22Rv1 (cell line): ENCODE measurements around the gene NAV1.

Experiments
- H3K27ac ChIP-seq: fragments of 450-650 bp; 2 replicates; pipeline ENCODE4 v1.5.1; 2017
- CTCF ChIP-seq: fragments of 450-650 bp; IDR thresholded peaks from 2 replicates; pipeline ENCODE4 v1.5.1; 2017; ENCODE audit warnings: mild to moderate bottlenecking
- ZFX ChIP-seq: fragments of 450-650 bp; IDR thresholded peaks from 2 replicates; pipeline ENCODE4 v1.6.1; 2017; ENCODE audit warnings: antibody characterized with exemption, borderline replicate concordance

NAV1 gene

GRCh38 chr1:201500670-201501120, 38.2 kb upstream of the NAV1 start:
- no peak overlapping the region for H3K27ac ChIP-seq
- TF ChIP-seq ZFX (no peak), CTCF (no peak)

- TF ChIP-seq CTCF = no peak
- TF ChIP-seq ZFX = no peak
- H3K27ac ChIP-seq = no peak overlapping the region
Measured at GRCh38 chr1:201501144-201501543, 37.8 kb upstream of the NAV1 start.

- TF ChIP-seq CTCF = no peak
- TF ChIP-seq ZFX = no peak
- H3K27ac ChIP-seq = no peak overlapping the region
Measured at GRCh38 chr1:201501812-201502510, 37.0 kb upstream of the NAV1 start.

GRCh38 chr1:201502511-201502857, 36.4 kb upstream of the NAV1 start:
- no peak overlapping the region for H3K27ac ChIP-seq

GRCh38 chr1:201503397-201504176, 35.3 kb upstream of the NAV1 start:
- TF ChIP-seq CTCF = no peak
- no peak for TF ChIP-seq ZFX
- no peak overlapping the region for H3K27ac ChIP-seq

More at GRCh38 chr1:201502511-201502857, 36.4 kb upstream of the NAV1 start:
- no peak for TF ChIP-seq ZFX
- no peak for TF ChIP-seq CTCF

- TF ChIP-seq CTCF (no peak), ZFX (no peak)
- no peak overlapping the region for H3K27ac ChIP-seq
Measured at GRCh38 chr1:201504179-201504631, 34.7 kb upstream of the NAV1 start.
